Measurements from ENCODE around the gene GABRR2.

GABRR2 gene

GRCh38 chr6:89208551-89208950 lies 106.5 kb downstream of the GABRR2 start:
- H3K4me3 ChIP-seq (ENCODE audit: low read depth, low read length): no peak overlapping the region
- CTCF ChIA-PET: interaction anchor here (0.8 to 1.8 kb wide), 3 partner anchors 19 to 87 kb away, joined by 3 to 4 read pairs (median 4); no protein-coding TSS in a partner anchor

More at GRCh38 chr6:89208551-89208950, 106.5 kb downstream of the GABRR2 start:
- H3K9me3 ChIP-seq (ENCODE audit: control insufficient read depth, insufficient read depth, low read depth, low read length): no peaks in the 10 kb centered on the region
- H3K36me3 ChIP-seq (ENCODE audit: control insufficient read depth in 2 of 2, insufficient read depth in 1 of 2, low read length in 2 of 2): no peaks in the 10 kb centered on the region
- H3K4me1 ChIP-seq (ENCODE audit: control insufficient read depth, insufficient read depth, low read length): peaks cover 7% of the 10 kb centered on the region
- POLR2A ChIA-PET: no interaction called here
- TF ChIP-seq ZNF513 (tag by site-specific recombination; IDR thresholded peaks at IDR 0.05): no peak
- TF ChIP-seq ZNF600 (tag by site-specific recombination; IDR thresholded peaks at IDR 0.05): peak; percentile 49
- no peak for TF ChIP-seq ZEB2 (tag by site-specific recombination; IDR thresholded peaks at IDR 0.05)
- no peak for TF ChIP-seq MEIS1 (CRISPR knock-in tag; IDR thresholded peaks at IDR 0.05; ENCODE audit: borderline replicate concordance)
- no peak for TF ChIP-seq ZNF791 (tag by site-specific recombination; IDR thresholded peaks at IDR 0.05)
- no peak overlapping the region for H3K27ac ChIP-seq (ENCODE audit: extremely low read depth, low read depth, low read length)
